Left renal cortex interstitium (tissue), 4 donors: ENCODE results near the gene MNDA. TPM values are rescaled to one million over a fixed set of nuclear protein-coding genes. Genes with fewer than 3 reads are reported as not detected.

Experiments used
- DNase-seq, 4 donors: peaks; one replicate each; pipeline ENCODE4 v3.0.0-alpha.2; 2013; ENCODE audit warnings: low read depth in 4 of 4, low spot score in 2 of 4, missing footprints in 1 of 4
- polyA plus RNA-seq, 4 donors: library from polyadenylated mRNA; unstranded; fragments of 120-200 nt; gene quantifications; one replicate each; pipeline ENCODE4 v1.2.1, GENCODE V29; 2013; ENCODE audit not compliant: insufficient read length in 4 of 4

MNDA gene
- polyA plus RNA-seq: 1 to 10 TPM; 2.9 to 4.8 (median 3.5) TPM

DNA sequence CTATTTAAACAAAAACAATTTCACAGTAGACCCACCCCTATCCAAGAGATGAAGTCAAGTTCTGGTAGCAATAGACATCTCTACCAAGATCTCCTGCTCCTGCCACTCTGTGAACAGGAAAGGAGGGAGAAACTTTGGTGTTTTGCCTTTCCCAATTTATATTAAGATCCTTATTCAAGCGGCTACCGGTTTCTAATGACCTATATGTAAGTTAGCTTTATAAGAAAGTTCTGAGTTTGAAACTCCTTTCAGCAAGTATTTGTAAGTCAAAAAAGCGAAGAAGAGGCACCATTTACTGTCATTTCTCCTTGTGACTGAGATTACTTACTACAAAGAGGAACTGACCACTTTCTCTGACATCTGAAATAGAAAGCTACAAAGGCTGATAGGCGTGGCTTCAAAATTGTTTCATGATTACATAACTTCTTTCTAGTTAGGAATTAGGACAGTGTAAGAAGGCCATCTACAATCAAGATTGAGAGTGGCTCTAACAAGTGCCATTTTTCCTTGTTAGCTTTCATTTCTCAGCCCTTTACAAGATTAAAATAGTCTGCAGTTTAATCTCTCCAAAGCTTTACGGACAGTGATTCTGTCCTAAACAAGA lies at the start of gene MNDA:
MNDA (plus strand) TSS at position 448 of the 604 bp plus-strand sequence. CDS start 10,803 bp downstream, outside the sequence.
- DNase-seq: no peak

DNA sequence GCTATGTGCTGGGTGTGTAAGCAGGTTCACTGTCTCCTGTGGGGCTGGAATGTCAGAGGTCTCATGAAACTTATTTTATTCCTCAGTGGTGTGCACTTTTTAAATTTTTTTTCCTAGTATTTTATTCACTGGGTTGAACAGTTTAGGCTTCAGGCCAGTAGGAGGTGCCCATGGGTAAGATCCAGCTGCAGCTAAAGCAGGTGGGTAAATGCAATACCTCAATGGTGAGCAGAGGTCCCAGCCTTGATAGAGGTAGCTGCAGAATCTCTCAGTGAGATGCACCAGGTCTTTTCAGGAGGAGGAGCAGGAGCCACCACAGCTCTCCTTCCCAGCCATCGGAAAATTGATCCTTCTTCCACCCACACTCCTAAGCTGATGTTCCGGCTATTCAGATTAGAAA lies 37.5 kb upstream of the MNDA start:
- no peak for DNase-seq

DNA sequence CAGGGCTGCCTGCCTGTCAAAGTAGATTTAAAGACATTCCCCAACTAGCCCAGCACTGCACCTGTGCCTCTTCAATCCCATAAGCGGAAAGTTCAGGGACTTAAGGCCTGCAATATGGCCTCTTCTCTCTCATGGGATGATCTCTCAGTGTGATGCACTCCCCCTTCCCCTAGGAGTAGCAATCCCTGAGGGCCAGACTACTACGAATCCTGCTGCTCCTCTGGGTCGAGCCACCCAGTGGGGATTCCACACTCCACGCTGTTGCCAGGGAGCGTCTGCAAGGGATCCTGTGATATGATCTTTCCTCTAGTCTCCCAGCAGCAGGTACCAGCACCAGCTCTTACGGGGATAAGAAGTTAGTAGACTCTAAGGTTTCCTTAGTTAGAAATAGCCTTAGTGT lies 36.9 kb upstream of the MNDA start:
- no peak for DNase-seq

DNA sequence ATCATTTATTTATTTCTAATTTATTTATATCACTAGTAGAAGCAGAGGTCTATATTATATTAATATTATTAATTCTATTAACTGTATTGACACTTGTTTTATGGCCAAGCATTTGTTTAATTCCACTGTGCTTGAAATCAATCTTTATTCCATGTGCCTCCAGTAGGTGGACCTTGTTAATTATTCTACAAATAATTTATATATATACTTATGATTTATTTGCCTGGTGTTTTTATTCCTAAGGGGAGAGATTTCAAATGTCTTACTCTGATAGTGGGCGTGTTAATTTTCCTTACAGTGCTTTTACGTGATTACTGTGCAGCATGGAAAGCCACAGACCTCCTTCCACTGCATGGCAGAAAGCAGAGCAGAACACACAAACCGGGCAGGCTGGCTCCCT lies 32.6 kb upstream of the MNDA start:
- no peak for DNase-seq

DNA sequence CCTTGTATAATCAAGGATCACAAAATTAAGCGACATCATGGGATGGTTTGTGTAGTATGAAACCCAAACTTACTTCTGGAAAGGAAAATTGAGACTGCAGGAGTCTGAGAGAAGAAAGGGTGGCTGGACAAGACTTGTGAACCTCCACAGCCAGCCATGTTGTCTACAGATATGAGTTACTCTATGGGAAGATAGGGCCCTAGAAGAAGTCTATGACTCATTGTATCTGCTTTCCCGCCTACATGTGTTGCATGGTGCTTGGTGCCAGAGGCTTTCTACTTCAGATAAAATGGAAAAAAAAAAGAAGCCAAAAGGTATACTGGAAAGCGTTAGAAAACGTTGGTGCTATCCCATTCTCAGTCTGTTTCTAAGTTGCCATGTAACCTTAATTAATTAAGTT lies 31.5 kb upstream of the MNDA start:
- DNase-seq: no peak

DNA sequence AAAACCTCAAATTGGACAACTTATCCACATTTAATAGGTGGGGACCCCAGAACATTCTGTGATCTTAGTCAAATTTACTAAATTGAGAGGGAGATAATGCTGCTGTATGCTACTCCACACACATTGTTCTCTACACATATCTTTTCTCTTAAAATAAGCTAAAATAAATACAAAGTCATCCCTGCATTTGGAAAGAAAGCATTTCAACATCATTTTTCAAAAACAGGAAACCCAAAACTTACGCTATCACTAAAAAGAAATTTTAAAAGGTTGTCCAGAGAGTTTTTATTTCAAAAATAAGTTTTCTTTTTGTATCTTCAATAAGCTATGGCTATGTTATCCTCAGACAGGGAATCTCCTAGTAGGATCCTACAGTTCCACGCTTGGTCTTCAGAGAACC lies 30.6 kb upstream of the MNDA start:
- no peak for DNase-seq

DNA sequence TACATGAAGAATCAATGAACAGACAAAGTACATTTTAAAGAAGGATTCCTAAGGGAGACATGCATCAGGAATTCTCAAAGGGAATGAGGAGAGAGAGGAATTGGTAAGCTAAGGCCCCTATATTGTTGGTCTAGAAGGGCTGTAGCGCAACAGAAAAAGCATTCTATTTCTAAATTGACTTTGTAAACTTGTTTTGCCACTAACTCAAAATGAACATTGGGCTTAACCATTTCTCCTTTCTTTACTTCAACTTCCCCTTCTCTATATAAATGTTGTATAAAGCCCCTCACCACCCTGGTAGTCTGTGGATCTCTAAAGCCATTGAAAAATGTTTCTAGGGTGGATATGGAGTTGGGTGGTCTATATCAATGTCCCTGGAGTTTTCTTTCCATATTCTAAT lies 29.8 kb upstream of the MNDA start:
- DNase-seq: no peak

DNA sequence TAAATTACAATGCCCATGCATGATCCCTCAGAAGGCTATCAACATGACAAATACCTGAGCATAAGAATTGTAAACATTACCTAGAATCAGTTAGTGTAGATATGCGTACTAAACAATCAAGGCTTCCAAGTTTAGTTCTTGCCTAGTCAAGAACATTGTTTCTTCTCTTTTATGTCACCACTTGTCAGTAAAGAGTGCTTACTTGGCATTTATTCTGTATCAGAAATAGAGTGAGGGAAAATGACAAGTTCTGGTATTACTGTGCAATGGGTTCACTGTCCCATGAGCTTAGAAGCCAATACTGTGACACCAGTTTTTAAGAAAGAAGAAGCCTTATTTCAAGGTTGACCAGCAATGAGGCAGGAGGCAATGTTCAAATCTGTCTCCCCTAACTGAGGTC lies 27.5 kb upstream of the MNDA start:
- no peak for DNase-seq

DNA sequence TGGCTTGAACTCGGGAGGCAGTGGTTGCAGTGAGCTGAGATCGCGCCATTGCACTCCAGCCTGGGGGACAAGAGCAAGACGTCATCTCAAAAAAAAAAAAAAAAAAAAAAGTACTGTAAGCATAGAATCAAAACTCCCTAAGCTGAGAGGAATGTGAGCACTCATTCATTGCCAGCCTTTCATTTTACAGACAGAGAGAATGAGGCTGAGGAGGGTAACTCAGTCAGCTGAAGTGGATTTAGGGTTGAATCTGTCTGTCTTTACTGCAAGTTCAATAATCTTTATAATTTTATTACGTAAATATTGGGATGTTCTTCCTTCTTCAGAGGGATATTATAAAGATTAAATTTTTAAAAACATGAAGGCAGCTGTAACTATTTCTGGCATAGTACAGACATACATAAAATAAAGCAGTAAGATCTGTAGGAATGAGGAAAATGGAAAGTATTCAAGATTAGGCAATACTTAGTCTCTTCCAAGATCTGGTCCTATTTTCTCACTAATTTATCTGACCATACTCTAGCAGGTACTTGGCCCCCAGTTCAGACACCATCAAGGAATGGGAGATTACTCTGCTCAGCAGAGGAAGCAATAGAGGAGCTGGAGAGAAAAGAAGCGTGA lies 24.1 kb upstream of the MNDA start:
- no peak for DNase-seq

DNA sequence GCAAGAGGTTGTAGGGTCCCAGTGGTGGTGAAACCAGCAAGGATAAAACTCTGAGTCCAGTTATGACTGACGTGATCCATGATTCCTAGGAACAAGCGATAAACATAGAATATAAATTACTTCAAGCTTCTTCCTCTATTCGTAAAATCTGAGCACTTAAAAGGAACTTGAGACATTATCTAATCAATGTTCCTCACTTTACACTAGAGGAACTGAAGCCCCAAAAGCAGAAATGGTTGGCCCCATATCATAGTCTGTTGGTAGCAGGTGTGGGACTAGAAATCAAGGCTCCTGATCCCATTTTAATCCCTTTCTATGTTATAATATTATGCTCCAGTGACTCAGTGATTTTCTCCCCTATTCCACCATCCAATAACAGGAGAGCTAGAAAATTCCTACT lies 21.9 kb upstream of the MNDA start:
- no peak for DNase-seq

DNA sequence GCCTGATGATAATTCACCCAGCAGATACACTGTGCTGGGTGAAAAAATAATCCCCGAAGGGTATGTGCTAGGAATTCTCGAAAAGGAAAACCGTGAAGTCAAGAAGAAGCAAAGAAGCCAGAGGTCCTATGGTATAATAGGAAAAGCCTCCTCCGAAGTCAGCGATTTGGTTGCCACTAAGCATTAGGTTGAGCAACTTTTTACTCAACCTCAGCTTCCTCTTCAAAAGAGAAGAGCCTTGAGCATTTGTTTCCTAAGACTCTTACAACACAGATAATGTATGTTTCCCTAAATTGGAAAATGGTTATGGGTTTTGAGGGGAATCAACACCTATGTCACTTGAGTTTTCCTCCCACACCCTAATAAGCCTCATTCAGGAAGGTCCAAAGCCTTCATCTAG lies 21.3 kb upstream of the MNDA start:
- no peak for DNase-seq

DNA sequence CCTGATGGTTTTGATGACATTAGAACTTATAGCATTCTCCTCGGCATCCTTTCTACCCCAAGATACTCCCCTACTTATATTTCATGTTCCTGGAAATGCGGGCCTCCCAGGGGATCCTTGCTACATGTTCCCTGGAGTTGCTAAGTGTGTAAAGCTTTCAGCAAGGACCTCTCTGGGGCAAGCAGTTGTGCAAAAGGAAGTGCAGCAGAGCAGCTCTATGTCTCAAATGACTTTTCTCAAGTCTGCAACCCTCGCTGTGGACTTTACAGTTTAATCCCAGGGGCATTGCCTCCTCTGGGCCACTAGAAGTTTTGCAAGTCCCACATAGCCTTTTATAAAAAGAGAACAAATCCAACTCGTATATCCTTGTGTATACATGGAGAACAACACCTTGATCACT lies 20.8 kb upstream of the MNDA start:
- DNase-seq: no peak

DNA sequence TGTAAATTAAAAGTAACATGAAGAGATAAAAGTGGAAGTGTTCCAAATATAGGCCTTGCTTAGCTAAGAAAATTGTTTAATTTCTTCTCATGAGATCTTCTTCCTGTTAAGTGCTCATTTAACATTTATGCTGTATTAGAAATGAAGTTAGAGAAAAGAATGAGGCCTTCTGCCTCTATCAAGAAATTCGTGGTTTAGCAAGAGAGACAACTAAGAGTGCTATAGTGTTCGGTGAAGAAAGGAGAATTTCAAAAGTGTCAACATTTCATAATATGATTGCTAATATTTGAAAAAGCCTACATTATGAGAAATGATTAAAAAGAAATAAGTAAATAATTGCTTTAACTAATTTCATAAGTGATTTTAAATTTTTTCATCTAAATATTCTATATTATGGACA lies 18.8 kb upstream of the MNDA start:
- no peak for DNase-seq

DNA sequence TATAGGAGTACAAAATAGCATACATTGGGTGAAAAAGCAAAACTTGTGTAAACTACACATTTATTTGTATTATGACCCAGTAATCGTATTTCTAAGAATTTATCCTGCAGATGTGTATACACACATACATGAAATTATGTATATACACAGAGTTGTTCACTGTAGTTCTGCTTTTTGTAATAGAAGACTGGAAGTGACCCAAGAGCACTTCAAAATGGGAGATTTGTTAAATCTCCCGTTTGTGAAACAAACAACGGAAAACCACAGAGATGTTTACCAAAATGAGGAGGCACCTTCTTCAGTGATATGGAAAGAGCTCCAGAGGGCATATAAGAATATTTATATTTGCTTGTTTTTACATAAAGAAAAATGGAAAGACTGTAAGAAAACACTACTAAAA lies 18.0 kb upstream of the MNDA start:
- no peak for DNase-seq

DNA sequence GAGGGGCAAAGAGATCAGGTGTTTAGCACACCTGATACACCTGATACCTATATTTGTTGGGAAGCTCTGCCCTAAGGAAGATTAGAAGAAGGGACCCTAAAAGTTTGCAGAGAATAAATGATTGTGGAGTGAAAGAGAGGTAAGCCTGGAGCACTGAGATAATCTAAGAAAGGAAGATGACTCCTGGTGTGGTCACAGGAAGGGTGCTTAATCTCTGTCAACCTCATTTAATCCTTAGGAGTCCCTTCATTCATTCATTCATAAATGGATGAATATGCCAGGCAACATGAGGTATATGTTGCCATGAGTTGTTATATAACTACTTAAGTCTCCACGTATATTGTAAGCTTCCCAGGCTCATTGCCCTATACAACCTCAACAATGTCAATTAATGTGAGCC lies 16.2 kb upstream of the MNDA start:
- no peak for DNase-seq

DNA sequence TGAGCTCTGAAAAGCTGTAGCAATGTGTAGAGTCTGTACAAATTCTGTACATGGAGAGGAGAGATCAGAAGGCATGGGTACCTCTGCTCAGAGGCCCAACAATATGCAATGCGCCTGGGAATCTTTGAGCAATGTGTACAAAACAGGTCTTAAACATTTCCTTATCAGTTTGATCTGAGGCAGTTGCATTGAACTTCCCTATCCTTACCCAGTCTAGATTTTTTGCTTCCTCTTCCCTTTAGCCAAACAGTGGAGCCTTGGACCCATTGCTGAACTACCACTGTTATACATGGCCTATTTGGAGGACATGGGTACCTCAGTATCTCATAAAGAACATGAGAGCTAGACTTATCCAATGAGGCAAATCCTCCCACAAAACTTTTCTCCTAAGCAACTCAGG lies 12.6 kb upstream of the MNDA start:
- DNase-seq: no peak

DNA sequence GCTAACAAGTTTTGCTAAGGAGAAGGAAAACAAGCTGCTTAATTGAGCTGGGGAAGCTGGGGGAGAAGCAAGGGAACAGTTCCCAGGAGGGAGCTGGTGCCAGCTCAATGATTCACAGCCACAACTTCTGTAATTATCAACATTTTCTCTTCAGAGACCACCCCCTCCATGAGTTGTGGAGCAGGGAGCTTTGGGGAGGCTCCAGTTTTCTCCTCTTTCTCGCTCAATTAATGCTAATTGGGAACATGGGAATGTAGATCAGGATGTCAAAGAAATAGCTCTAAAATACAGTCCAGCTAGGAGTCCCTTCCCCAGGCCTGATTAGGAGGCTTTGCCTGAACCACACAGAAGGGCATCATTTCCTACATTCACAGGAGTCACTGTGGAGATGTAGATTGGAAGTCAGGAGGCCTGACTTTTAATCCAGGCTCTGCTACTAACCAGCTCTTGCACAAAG lies 12.1 kb upstream of the MNDA start:
- peak in 1 of 4 donors; percentile 2 for DNase-seq

DNA sequence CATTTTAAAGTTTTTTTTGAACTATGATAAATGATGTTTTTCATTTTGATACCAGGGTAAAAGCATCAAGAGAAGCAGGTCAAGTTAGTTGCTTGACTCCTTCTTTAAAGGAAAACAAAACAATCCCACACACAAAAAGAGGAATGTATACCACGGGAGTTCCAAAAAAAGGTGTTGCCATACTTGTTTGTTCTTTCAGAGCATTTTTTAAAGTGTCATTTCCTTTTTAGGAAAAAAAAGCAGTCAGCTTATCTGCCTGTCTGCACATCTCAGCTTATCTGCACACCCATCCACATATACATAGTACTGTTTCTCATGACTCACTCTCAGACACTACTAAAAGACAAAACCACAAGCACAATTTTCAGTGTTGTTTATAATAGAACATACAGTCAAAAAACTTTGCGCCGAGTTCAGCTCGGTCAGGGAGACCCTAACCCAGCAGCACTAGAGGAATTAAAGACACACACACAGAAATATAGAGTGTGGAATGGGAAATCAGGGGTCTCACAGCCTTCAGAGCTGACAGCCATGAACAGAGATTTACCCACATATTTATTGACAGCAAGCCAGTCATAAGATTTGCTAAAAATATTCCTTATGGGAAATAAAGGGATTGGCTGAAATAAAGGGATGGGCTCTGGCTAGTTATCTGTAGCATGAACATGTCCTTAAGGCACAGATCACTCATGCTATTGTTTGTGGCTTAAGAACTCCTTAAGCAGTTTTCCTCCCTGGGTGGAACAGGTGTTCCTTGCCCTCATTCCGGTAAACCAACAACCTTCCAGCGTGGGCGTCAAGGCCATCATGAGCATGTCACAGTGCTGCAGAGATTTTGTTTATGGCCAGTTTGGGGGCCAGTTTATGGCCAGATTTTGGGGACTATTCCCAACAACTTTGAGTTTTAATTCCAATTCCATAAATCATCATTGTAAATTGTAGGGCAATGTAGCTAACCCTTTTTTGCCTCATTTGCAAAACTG lies 11.4 kb upstream of the MNDA start:
- DNase-seq: no peak

DNA sequence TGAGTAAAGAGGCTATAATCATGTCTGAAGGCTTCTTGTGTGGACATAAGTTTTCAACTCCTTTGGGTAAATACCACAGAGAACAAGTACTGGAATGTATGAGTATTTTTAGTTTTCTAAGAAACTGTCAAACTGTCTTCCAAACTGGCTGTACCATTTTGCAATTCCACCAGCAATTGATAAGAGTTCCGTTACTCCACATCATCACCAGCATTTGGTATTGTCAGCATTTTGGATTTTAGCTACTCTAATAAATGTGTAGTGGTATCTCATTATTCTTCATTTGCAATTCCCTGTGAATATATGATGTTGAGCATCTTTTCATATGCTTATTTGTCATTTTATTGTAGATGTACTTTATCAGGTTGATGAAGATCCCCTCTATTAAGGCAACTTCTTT lies 9.4 kb upstream of the MNDA start:
- DNase-seq: no peak

DNA sequence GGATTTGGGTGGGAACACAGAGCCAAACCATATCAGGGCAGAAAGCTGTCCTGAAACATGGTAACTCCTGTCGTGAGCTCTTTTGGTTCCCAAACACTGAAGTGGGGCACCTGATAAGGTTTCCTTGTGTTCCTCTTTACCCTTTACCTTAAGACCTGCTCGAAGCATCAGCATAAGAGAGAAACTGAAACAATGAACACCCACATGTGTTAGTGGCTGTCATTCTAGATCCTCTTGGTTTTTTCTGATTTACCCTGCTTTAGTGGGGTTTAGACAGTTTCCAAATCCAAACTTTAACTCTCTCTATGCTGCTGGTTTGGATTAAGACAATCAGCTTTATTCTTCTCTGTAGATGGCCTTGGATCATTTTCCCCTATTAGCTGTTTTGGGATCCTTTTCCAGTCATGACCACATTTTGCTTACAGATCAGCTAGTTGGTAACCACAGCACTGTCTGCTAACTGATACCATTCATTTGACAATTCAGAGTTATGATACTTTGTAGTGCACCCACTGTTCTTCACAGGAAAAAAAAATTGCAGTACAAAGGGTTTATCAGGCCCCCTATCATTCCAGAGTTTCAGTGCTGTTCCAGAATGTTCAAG lies 975 bp upstream of the MNDA start:
- DNase-seq: no peak

DNA sequence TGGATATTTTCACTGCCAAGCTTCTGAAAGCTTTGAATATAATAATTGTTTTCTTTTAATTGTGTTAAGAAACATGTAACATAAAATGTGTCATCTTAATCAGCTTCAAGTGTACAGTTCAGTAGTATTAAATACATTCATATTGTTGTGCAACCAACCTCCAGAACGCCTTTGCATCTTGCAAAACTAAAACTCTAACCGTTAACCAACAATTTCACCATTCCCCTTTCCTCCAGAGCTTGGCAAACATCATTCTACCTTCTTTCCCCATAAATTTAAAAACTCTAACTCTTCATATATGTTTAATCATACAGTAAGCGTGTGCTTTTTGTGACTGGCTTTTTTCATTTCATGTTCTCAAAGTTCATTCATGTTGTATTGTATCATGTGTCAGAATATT lies 2.1 kb downstream of the MNDA start:
- DNase-seq: no peak
